ENCODE results near the gene NEURL4.
"Not testable (repeated sequence)": the region's sequence is repeated elsewhere in the genome, so short reads cannot be mapped to it uniquely, and the experiment has no call there.

The NEURL4 gene

DNA sequence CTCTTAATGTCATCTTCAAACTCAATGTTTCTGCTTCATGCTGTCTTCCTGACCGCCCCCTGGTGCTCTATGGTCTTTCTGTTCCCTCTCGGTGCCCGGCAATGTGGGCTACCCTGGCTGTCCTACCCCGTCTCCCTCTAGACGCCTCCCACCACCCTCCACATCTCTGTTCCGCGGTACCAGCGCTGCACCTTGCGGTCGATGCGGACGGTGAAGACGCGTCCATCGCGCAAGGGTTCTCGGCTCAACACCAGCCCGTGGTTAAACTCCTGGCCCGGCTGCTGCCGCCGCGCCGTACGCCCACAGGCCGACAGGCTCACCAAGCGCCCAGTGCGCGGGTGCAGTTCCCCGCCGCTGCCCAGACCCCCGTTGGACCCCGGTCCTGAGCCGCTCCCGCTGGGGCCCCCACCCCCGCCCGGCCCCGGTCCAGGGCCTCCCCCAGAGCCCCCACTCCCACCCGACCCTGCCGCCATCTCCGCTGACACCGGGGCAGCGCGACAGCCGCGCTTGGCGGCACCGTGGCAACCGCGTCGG is at the start of gene NEURL4:
TSS of gene NEURL4 (minus strand) at position 496 of the 534 bp plus-strand sequence. CDS start at position 473, 23 bp downstream.
- DNase-seq, result no peak

DNA sequence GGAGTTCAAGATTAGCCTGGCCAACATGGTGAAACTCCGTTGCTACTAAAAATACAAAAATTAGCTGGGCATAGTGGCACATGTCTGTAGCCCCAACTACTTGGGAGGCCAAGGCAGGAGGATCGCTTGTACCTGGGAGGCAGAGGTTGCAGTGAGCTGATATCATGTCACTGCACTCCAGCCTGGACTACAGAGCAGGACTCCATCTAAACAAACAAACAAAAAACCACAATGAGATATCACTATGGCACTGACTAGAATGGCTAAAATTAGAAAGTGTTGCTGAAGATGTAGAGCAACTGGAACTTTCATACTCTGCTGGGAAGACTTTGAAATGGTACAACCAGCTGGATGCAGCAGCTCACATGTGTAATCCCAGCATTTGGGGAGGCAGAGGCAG is 45.2 kb upstream of the NEURL4 start:
- DNase-seq, result no peak

DNA sequence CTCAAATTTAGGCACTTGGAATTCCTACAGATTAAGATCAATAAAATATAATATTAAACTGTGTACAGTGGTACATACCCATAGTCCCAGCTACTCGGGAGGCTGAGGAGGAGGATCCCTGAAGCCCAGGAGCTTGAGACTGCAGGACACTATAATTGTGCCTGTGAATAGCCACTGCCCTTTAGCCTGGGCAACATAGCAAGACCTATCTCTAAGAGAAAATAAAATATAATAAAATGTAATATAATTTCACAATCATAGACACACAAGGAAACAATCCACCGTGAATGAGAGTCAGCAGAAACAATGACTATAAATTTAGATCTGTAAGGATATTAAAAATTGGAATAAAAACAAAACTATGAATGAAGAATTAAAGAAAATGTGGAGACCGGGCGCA is 41.7 kb upstream of the NEURL4 start:
- no peak for DNase-seq

DNA sequence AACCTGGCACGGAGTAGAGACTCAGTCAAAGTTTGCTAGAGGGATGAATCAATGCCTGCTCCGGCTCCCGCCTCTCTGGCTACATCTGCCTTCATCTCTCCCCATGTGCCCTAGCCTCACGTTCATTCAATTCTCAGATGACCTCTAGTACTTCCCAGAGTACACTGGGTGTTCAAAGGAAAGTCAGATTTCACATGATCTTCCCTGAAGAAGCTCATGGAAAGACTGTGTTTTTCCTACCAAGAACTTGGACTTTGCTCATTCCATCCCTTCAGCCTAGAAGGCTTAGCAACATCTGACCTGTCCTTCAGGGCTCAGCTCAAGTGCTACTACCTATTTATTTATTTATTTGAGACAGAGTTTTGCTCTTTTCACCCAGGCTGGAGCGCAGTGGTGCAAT is 40.7 kb upstream of the NEURL4 start:
- no peak for DNase-seq

DNA sequence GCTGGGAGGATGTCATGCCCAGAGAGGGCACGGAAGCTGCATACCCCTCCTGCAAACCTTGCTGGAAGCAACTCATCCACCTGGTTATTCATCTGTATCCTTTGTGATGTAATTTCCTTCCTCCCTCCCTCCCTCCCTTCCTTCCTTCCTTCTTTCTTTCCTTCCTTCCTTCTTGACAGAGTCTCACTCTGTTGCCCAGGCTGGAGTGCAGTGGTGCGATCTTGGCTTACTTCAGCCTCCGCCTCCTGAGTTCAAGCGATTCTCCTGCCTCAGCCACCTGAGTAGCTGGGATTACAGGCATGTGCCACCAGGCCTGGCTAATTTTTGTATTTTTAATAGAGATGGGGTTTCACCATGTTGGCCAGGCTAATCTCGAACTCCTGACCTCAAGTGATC is 39.5 kb upstream of the NEURL4 start:
- not testable (repeated sequence) for DNase-seq

DNA sequence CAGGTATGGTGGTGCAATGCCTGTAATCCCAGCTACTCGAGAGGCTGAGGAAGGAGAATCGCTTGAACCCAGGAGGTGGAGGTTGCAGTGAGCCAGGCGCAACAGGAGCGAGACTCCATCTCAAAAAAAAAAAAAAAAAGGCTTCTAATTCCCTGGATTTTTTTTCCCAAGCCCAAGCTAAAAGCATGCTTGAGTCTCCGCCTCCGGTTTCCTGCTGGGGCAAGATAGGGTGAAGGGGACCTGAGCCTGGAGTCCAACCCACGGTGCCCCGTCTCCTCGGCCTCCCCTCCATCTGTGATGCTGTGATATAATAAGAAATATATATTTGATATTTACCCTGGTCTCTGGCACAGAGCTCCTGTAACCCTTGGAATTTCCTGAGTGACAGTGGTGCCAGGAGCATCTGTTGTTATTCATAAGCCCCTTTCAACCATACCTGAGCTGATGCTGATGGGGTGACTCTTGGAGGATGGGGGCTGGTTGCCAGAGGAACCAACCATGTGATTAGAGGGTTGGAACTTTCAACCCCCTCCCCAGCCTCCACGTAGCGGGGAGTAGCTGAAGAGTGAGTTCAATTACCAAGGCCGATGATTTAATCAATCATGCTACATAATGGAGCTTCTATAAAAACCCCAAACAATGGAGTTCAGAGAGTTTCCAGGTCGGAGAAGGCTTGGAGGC is 38.9 kb upstream of the NEURL4 start:
- DNase-seq, result no peak

DNA sequence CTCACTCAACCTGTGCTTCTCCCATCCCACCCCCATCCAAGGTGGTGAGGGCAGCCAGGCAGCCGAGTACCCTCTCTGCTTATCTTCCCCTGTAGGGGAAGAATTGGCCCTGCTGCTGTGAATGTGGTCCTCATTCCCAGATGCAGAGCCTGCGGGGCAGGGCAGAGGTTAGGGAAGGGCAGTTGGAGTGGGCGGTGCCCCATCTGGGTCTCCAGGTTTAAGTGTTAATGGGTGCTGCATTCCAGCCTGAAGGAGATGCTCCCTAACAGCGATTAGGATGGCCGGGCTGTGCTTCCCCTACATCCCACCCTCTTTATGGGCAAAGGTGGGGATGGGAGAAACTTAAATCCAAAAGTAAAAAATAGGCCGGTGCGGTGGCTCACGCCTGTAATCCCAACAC is 37.9 kb upstream of the NEURL4 start:
- no peak for DNase-seq

DNA sequence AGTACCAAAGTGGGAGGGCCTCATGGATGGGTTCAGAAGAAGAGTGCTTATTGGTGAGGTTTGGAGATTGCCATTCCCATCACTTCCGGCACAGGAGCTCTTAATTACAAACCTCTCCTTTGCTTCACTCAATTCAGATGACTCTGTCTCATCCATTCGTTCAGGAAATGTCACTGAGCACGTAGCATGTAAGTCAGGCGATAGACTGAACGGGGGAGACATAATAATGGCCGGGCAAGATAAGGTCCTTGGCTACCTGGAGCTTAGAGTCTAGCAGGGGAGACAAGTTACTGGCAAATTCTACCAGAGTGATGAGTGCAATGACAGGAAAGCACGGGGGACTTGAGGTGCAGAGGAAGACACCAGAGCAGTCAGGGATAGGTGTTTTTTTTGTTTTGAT is 36.8 kb upstream of the NEURL4 start:
- DNase-seq, result not testable (repeated sequence)

DNA sequence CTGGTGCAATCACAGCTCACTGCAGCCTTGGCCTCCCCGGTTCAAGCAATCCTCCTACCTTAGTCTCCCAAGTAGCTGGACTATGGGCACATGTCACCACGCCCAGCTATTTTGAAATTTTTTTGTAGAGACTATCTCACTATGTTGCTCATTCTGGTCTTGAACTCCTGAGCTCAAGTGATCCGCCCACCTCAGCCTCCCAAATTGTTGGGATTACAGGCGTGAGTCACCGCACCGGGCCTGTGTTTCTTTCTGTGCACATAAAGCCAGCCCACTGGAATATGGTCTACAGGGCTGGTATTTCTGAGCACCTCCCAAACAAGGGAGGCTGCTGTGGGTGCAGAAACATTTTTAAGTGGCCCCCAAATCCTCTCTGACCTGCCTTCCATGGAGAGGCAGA is 34.2 kb upstream of the NEURL4 start:
- no peak for DNase-seq

DNA sequence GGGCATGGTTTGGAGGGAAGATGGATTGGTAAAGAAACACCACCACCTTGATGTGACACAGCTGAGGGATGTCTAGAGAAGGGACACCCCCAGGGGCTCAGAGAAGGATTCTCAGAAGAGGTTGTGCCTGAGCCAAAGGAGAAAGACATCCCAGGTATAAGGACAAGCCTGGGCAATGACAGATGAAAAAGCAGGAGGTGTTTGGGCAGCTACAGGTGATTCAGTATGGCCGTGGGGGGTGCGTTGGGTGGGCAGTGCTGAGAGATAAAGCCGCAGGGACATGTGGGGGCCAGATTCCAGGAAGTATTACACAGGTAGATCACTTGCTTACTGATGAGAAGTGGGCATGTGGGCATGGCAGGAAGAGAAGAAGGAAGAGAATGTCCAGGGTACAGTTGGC is 32.8 kb upstream of the NEURL4 start:
- no peak for DNase-seq

DNA sequence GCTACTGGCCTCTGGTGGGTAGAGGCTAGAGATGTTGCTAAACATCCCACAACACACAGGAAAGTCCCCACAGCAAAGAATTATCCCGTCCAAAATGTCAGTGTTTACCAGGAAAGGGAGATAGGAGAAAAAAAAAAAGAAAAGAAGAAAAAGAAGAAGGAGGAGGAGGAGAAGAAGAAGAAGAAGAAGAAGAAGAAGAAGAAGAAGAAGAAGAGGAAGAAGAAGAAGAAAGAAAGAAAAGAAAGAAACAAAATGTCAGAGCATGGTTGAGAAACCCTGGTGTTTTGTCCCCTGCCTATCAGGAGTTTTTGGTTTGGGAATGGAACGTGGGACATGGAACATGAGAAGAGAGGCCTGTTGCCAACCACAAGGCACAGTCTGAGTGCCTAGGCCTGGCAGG is 28.2 kb upstream of the NEURL4 start:
- no peak for DNase-seq

DNA sequence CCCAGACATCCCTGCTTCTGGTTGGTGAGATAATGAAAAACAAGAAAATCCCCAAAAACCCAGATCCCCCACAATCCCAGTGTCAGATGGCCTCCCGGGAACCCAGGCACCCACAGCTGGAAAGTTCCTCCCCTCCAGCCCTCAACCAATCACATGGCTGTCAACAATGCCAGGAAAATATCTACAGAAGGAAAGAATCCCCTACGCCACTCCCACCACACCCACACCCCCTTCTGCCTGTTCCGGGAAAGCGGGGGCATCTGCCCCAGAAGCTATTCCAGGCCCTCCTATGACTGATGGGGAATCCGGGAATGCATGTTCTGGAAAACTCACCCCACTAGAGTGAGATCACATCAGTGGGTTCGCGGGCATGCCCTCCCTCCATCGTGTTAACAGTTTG is 27.6 kb upstream of the NEURL4 start:
- peak; percentile 29 for DNase-seq

DNA sequence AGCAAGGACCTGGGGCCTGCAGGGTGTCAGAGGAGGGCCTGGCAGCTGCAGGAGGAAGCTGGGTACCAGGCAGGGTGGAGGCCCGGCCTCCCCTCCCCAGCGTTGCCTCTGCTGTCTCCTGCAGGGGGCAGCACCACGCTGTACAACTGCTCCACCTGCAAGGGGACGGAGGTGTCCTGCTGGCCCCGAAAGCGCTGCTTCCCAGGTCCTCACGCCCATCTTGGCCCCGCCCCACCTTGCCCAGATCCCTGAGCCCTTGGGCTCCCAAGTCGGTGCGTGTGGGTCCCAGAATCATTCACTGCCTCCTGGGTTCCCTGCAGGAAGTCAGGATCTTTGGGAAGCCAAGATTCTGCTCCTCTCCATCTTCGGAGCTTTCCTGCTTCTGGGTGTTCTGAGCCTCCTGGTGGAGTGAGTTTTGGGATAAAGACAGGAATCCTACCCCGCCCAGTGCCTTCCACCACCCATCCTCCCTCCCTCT is 27.0 kb upstream of the NEURL4 start:
- DNase-seq, result peak; percentile 56

DNA sequence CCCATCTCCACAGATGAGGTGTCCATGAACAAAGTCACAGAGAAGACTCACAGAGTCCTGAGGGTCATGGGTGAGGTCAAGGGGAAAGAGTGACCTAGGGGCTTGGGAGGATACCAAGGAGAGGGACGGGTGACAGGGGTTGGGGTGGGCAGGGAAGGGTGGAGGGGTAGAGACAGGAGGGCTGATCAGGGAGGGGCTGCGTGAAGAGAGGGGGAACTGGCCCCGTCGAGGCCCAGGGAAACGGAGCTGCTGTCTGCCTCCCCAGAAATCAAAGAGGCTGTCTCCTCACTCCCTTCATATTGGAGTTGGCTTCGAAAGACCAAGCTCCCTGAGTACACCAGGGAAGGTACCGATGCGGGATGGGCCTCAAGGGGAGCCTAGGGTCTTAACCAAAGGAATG is 26.4 kb upstream of the NEURL4 start:
- DNase-seq, result no peak

DNA sequence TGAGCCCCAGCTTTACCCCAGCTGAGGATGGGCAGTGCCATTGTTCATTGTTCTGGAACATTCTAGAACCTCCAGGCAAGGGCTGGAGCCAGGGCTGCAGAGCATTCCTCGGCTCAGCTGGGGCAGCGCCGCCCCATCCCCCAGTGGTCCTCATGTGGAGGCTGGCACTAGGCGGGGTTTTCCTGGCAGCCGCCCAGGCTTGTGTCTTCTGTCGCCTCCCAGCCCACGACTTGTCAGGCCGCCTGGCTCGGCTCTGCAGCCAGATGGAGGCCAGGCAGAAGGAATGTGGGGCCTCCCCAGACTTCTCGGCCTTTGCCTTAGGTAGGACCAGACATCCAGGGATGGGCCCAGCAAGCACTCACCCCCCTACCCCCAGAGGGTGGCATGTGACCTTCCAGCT is 25.9 kb upstream of the NEURL4 start, which contains the start of gene TMEM95:
TSS of gene TMEM95 (plus strand) at position 104 of the 400 bp plus-strand sequence. CDS start at position 153, 49 bp downstream.
- peak; percentile 29 for DNase-seq

DNA sequence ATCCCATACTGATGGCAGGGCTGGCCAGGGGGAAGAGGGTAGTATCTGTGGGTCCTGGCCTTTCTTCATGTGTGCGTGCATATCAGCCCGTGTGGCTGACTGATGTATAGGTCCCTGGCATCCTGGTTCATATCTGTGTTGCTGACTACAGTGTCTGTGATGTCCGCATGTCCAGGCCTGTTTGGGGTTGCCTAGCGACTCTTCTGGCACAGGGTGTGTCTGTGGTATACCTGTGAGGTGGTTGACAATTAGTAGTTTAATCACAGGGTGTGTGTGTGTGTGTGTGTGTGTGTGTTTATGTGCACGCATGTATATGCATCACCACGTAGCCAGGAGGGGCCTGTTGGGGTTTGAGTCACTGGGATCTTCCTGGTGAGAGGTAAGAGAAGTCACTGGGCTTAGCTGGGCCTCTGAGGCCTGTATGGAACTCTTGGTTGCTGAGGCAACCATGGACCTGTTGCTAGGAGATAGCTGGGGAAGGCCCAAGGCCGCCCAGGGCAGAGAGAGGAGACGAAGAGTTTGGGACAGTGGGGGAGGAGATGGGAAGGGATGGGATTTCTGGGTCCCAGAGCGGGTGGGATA is 25.2 kb upstream of the NEURL4 start:
- DNase-seq, result peak; percentile 64

DNA sequence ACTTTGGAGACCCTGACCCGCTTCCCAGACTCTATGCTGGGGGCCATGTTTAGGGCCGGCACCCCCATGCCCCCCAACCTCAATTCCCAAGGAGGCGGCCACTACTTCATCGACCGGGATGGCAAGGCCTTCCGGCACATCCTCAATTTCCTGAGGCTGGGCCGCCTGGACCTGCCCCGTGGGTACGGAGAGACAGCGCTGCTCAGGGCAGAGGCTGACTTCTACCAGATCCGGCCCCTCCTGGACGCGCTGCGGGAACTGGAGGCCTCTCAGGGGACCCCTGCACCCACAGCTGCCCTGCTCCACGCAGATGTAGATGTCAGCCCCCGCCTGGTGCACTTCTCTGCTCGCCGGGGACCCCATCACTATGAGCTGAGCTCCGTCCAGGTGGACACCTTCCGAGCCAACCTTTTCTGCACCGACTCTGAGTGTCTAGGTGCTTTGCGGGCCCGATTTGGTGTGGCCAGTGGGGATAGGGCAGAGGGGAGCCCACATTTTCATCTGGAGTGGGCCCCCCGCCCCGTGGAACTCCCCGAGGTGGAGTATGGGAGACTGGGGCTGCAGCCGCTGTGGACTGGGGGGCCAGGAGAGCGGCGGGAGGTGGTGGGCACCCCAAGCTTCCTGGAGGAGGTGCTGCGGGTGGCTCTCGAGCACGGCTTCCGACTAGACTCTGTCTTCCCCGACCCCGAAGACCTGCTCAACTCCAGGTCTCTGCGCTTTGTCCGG is 23.9 kb upstream of the NEURL4 start:
- no peak for DNase-seq

DNA sequence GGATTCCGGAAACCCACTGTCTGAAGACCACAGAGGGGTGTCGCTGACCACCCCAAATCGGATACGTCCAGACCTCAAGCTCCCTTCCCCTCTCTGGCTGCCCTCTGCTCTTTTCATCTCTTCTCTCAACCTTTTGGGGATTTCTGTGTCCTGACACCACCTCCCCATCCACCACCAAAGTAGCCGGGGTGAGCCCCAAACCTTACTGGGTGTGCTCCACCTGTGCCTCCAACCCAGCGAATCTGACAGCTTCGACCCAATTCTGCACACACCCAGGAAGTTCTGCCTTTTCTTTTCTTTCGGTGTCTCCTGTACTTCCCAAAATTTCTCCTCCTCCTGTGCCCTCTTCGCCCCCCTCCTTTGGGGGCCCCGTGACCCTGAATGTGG is 23.4 kb upstream of the NEURL4 start:
- DNase-seq, result no peak

DNA sequence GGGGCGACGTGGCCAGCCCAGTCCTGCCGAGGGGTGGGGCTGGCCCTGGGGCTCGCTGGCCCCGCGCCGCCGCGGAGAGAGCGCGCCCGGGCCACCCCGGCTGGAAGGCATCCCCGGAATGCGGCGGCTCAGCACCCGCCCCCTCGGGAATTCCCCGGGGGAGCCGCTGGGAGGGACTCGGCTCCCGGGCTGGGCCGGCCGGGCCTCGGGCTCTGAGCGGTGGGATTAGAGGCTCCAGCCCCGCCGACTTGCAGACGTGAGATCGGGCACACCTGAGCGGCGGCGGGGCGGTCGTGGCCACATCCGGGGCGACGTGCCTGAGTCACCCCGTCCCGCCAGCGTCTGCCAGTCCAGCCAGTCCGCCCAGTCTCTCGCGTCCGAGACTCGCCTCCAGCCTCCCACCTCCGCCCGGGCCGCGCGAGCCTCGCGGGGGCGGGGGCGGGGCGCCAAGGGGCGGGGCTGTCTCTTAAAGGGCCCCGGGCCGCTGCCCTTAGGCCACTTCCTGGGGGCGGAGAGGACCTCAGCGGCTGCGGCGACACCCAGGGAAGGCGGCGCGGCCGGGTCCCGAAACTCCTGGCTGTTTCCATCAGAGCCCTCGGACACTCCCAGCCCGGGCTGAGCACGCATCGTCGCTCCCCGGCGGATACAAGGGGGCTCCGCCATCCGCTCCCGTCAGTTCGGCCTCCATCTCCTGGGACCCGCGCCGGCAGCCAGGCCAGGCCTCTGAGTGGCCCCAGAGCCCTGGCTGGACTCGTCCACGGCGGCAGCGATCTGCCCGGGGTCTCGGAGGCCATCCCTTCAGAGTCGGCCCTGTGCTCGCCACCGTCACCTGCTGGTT is 22.7 kb upstream of the NEURL4 start, which contains the start of gene KCTD11:
TSS of gene KCTD11 (plus strand) at position 498 of the 838 bp plus-strand sequence.
- peak; percentile 94 for DNase-seq

DNA sequence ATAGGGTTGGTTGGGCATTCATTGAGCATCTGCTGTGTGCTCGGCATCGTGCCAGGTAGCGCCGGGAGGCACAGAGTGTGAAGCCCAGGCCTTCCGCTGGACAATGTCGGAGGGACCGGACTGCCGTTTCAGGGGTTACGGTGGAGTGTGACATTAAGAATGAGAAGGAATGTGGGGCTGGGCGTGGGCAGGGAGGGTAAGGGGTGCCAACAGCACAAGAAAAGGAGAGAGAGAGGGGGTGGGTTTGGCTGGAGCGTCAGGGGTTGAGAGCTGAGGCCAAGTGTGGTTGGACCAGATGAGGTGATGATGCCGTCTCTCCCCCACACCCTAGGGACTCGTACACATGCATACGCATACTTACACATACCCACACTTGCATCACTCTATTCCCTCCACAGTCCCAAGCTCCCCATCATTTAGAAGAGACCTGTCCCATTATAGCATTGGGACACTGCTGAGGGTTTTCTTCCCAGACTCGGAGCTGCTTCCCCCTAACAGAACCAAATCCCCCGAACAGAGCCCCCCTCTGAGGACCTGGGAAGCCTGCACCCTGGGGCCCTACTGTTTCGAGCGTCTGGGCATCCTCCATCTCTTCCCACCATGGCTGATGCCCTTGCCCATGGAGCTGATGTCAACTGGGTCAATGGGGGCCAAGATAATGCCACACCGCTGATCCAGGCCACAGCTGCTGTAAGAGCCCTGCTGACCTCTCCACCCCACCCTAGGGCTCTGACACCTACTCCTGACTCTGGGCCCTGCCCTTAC is 19.5 kb upstream of the NEURL4 start:
- DNase-seq, result peak; percentile 63

DNA sequence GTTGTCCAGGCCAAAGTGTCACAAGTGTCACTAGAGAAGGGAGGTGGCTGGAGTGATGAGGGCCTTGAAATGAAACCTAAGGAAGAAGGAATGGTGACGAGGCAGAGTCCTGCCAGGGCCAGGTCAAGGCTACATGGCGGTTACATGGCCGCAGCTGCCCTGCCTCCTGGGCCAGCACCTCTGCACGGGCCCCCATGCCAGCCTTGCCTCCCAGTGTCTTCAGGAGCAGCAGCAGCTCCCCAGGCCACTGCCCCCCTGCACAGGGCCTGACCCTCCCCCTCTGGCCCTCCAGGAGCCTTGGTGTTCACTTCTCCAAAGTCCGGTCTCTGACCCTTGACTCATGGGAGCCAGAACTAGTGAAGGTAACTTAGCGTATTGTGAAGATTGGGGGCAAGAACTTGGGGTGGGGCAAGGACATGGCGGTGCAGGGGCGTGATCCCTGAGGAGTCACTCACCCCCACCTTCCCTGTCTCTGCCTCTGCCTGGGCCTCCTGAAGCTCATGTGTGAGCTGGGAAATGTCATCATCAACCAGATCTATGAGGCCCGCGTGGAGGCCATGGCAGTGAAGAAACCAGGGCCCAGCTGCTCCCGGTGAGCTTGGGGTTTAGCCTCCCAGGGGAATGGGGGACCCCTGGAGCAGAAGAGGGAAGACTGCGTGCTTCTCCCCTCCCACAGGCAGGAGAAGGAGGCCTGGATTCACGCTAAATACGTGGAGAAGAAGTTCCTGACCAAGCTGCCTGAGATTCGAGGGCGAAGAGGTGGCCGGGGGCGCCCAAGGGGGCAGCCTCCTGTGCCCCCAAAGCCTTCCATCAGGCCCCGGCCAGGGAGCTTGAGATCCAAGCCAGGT is 18.7 kb upstream of the NEURL4 start:
- no peak for DNase-seq
